ENCODE data around the gene KBTBD6.
"Not testable (repeated sequence)": the region's sequence is repeated elsewhere in the genome, so short reads cannot be mapped to it uniquely, and the experiment has no call there.

The KBTBD6 gene

DNA sequence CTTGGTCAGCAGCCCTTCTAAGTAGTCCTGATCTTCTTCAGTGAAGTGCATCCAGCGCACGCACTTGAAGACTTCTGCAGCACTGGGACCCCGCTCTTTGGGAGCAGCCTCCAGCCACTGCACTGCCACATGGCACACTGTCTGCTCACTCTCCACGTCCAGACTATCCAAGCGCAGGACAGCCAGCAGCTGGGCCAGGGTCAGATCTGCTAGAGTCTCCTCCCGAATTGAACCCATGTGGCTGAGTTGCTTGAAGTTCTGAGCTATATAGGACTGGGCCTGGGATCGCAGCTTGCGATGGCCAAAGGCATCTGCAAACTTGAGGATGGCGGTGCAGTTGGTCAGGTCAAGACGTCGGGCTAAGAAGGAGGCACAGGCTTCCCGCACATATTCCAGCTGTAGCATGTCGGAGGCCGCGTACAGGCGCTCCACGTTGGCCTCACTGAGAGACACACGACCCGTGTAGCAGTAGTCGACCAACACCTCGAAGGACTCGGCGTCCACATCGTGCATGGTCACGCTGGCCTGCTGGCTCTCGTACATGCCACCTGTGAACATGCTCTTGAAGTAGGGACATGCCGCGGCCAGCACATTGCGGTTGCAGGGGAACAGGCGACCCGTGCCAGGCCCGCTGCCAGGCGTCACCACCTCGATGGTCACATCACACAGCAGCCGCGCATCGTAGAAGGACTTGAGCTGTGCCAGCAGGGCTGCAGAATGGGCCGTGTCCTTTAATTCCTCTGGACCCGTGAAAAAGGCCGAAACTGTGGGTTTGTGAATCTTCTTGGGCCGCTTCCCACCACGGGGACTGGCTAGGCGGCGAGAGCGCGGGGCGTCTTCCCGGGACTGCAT lies 716 bp downstream of the KBTBD6 start:
- peak; percentile 57 for DNase-seq

DNA sequence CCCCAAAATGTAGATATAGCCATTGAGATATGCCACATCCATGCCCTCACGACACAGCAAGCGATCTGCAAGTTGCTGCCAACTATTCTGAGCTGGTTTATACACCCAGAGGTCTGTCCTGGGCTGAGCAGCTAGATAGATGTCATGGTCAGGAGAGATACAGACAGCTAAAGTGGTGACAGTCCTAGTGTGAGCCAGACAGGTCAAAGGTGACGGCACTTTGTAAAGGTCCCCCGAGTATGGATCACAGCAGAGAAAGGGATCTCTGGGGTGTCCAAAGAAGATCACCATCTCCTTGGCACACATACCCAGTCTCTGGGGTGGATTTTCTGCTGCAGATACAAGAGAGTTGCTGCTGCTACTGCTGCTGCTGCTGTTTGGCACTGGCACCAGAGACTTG lies 1.4 kb downstream of the KBTBD6 start:
- DNase-seq: not testable (repeated sequence)

DNA sequence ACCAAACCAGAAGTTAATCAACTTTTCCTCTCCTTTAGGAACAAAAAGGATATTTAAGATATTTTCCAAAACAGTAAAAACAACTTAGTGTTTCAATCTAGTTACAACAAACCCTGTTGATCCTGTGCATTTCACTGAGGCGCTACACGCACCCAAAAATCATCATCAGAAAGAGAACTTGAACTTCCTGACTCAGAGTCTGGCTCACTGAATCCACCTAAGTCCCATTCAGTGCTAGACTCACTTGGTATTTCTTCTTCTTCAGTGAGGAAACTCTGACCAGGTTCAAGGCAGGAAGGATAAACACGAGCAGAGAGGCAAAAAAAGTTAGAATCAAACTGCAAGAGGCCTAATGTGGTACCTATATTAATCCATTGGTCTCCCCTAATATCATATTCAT lies 2.2 kb downstream of the KBTBD6 start:
- no peak for DNase-seq

- no peak for DNase-seq
These were observed 4.9 kb downstream of the KBTBD6 start for GRCh38 chr13:41127701-41128100.

GRCh38 chr13:41122838-41123237 lies 9.8 kb downstream of the KBTBD6 start:
- no peak for DNase-seq

DNA sequence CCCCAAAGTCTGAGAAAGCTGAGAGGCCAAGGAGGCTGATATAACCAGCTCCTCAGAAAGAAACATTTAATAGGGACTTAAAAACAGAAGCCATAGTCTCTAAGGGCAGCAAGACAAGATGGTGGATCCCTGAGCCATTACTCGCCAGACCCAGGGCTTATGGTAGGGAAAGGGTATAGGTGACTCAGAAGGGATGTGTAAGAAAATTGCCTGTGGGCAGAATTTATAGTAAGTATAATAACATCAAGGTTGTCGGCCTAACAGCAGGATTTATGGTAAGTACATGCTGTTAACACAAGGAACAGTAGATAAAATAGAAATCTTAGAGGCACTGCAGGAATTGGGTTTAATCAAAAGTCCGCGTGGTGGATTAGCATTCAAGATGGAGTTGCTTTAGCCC lies 14.7 kb downstream of the KBTBD6 start:
- no peak for DNase-seq

DNA sequence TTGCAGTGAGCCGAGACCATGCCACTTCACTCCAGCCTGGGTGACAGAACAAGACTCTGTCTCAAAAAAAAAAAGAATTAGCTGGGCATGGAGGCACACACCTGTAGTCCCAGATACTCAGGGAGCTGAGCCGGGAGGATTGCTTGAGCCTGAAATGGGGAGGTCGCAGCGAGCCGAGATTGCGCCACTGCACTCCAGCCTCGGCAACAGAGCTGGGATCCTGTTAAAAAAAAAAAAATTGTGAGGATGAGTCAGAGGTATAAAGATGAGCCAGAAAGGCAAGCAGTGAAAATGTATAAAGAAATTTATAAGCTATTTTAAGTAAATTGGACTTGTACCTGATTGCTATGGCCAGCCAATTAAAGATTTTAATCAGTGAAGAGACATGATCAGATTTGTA lies 21.1 kb downstream of the KBTBD6 start:
- no peak for DNase-seq

DNA sequence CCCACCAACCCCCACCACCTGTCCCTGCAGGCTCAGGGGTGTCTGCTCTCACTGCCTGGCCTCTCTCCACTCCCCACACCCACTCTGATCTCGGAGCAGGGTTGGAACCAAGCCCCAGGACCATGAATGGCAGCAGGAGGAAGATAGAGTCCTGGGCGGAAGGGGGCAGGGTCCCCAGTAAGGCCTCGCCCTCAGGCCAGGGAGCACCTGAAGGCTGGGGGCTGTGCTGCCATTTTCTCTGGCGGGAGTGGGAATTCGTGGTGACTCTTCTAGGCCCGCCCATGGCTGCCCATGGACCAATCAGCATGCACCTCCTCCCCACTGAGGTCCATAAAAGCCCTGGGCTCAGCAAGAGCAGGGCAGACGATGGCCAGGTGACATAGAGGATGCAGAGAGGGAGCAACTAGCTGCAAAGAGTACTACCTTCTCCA lies 25.0 kb downstream of the KBTBD6 start:
- no peak for DNase-seq

- no peak for DNase-seq
These were observed 25.5 kb downstream of the KBTBD6 start for GRCh38 chr13:41107104-41107571.

- no peak for DNase-seq
These were observed 32.6 kb downstream of the KBTBD6 start for GRCh38 chr13:41099986-41100385.

GRCh38 chr13:41098761-41099160 lies 33.8 kb downstream of the KBTBD6 start:
- no peak for DNase-seq

GRCh38 chr13:41095681-41096080 lies 36.9 kb downstream of the KBTBD6 start:
- not testable (repeated sequence) for DNase-seq

DNA sequence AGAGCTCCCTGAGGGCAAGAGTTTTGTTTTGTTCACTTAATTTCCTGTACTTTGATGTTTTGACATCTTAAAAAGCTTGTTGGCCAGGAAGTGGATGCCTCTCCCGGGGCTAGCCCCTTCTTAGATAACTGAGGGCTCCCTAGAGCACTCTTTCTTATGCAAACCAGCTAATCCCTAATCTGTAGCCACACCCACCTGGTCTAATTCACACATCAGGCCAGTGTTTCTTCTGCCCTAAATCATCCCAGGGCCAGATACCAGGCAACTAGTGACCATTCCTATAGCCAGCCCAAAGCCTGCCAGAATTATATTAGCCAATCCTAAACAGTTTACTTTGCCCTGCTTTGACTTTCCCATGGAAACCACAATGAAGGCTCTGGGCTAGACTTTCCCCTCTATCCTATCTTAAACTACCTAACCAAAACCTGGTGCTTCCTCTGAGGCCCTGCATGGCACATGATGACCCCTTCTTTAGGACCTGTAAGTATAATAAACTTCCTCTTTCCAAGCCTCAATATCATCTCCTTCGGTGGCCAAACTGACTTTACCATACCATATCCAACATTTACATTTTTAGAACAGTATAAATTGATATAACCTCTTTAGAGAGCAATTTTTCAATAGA lies 46.5 kb downstream of the KBTBD6 start:
- DNase-seq: no peak

DNA sequence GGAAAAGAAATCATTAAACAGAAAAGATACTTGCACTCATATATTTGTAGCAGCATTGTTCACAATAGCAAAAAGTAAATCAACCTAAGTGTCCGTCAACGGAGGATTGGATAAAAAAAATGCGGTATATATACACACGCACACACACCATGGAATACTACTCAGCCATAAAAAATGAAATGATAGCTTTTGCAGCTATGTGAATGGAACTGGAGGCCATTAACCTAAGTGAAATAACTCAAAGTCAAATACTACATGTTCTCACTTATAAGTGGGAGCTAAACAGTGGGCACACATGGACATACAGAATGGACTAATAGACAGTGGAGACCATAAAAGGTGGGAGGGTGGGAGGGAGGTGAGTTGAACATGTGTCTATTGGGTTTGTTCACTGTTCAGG lies 52.9 kb downstream of the KBTBD6 start:
- no peak for DNase-seq

All from activated CD8-positive, alpha-beta memory T cell treated with anti-CD3 and anti-CD28 coated beads, Interleukin-2, amount 50 U/mL, for 48 hours (primary cell).